Measurements from ENCODE around the gene CMC1.
A peak's percentile ranks its signal among the peaks of the same experiment; 100 is the strongest.
"Not testable (repeated sequence)": the region's sequence is repeated elsewhere in the genome, so short reads cannot be mapped to it uniquely, and the experiment has no call there.

CMC1 gene

GRCh38 chr3:28241221-28242160 lies at the start of gene CMC1:
Gene CMC1, plus strand, starts transcription at chr3:28241619. Its CDS starts 175 bp downstream, at chr3:28241794.
- DNase-seq (ENCODE audit: low spot score) = peak; percentile 95

GRCh38 chr3:28198161-28198560 lies 43.3 kb upstream of the CMC1 start:
- DNase-seq (ENCODE audit: low spot score) = no peak

- DNase-seq (ENCODE audit: low spot score) = no peak
These were observed 42.4 kb upstream of the CMC1 start for GRCh38 chr3:28198974-28199373.

- DNase-seq (ENCODE audit: low spot score) = not testable (repeated sequence)
These were observed 41.8 kb upstream of the CMC1 start for GRCh38 chr3:28199643-28200042.

- not testable (repeated sequence) for DNase-seq (ENCODE audit: low spot score)
These were observed 41.0 kb upstream of the CMC1 start for GRCh38 chr3:28200366-28200848.

GRCh38 chr3:28206479-28206878 lies 34.9 kb upstream of the CMC1 start:
- DNase-seq (ENCODE audit: low spot score) = no peak

GRCh38 chr3:28207000-28207733 lies 34.3 kb upstream of the CMC1 start:
- DNase-seq (ENCODE audit: low spot score) = no peak

GRCh38 chr3:28210968-28211713 lies 30.3 kb upstream of the CMC1 start:
- DNase-seq (ENCODE audit: low spot score) = no peak

- DNase-seq (ENCODE audit: low spot score) = no peak
These were observed 28.7 kb upstream of the CMC1 start for GRCh38 chr3:28212681-28213080.

- DNase-seq (ENCODE audit: low spot score) = no peak
These were observed 26.0 kb upstream of the CMC1 start for GRCh38 chr3:28215407-28215806.

GRCh38 chr3:28218071-28218916 lies 23.1 kb upstream of the CMC1 start:
- DNase-seq (ENCODE audit: low spot score) = no peak

- no peak for DNase-seq (ENCODE audit: low spot score)
These were observed 22.6 kb upstream of the CMC1 start for GRCh38 chr3:28218917-28219198.

GRCh38 chr3:28224430-28224829 lies 17.0 kb upstream of the CMC1 start:
- DNase-seq (ENCODE audit: low spot score) = no peak

GRCh38 chr3:28226020-28226419 lies 15.4 kb upstream of the CMC1 start:
- DNase-seq (ENCODE audit: low spot score) = no peak

GRCh38 chr3:28228623-28229022 lies 12.8 kb upstream of the CMC1 start:
- DNase-seq (ENCODE audit: low spot score) = no peak

GRCh38 chr3:28232659-28233058 lies 8.8 kb upstream of the CMC1 start:
- no peak for DNase-seq (ENCODE audit: low spot score)

GRCh38 chr3:28234454-28234853 lies 7.0 kb upstream of the CMC1 start:
- DNase-seq (ENCODE audit: low spot score) = no peak

GRCh38 chr3:28239108-28239507 lies 2.3 kb upstream of the CMC1 start:
- DNase-seq (ENCODE audit: low spot score) = no peak

GRCh38 chr3:28240441-28240840 lies 978 bp upstream of the CMC1 start:
- peak; percentile 31 for DNase-seq (ENCODE audit: low spot score)

GRCh38 chr3:28242519-28242918 lies 1.1 kb downstream of the CMC1 start:
- no peak for DNase-seq (ENCODE audit: low spot score)

- DNase-seq (ENCODE audit: low spot score) = no peak
These were observed 2.1 kb downstream of the CMC1 start for GRCh38 chr3:28243424-28244106.
